Ishikawa (cell line): ENCODE measurements around the gene NANP.

Experiments
- CEBPB ChIP-seq: IDR thresholded peaks from 2 replicates; pipeline ENCODE4 v1.6.1; 2012
- EP300 ChIP-seq: IDR thresholded peaks from 2 replicates; pipeline ENCODE4 v1.6.1; 2012; ENCODE audit warnings: borderline replicate concordance
- FOXM1 ChIP-seq: IDR thresholded peaks from 2 replicates; pipeline ENCODE4 v1.6.1; 2012; ENCODE audit warnings: low read depth, borderline replicate concordance
- TF ChIP-seq, protein P1 (sequence below): IDR thresholded peaks from 2 replicates; pipeline ENCODE4 v1.6.1; 2012; ENCODE audit warnings: low read depth, mild to moderate bottlenecking

- TF ChIP-seq, protein P1, sequence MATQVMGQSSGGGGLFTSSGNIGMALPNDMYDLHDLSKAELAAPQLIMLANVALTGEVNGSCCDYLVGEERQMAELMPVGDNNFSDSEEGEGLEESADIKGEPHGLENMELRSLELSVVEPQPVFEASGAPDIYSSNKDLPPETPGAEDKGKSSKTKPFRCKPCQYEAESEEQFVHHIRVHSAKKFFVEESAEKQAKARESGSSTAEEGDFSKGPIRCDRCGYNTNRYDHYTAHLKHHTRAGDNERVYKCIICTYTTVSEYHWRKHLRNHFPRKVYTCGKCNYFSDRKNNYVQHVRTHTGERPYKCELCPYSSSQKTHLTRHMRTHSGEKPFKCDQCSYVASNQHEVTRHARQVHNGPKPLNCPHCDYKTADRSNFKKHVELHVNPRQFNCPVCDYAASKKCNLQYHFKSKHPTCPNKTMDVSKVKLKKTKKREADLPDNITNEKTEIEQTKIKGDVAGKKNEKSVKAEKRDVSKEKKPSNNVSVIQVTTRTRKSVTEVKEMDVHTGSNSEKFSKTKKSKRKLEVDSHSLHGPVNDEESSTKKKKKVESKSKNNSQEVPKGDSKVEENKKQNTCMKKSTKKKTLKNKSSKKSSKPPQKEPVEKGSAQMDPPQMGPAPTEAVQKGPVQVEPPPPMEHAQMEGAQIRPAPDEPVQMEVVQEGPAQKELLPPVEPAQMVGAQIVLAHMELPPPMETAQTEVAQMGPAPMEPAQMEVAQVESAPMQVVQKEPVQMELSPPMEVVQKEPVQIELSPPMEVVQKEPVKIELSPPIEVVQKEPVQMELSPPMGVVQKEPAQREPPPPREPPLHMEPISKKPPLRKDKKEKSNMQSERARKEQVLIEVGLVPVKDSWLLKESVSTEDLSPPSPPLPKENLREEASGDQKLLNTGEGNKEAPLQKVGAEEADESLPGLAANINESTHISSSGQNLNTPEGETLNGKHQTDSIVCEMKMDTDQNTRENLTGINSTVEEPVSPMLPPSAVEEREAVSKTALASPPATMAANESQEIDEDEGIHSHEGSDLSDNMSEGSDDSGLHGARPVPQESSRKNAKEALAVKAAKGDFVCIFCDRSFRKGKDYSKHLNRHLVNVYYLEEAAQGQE, result no peak
- TF ChIP-seq CEBPB, result no peak
- no peak for TF ChIP-seq EP300
- TF ChIP-seq FOXM1, result no peak
These were observed 38.7 kb downstream of the NANP start, which contains the start of gene NINL for GRCh38 chr20:25584905-25585704.
